ENCODE results near the gene DNMT3B.

DNMT3B gene

GRCh38 chr20:32819992-32820697 lies 58.0 kb downstream of the DNMT3B start:
- Histone ChIP-seq H3K27me3 (no peaks in the 10 kb centered on the region), H3K9me3 (no peaks in the 10 kb centered on the region), H3K4me1 (ENCODE audit: control insufficient read depth in 1 of 2, insufficient read depth in 1 of 2, low read depth in 1 of 2, low read length in 1 of 2) (peaks cover 44 to 48% of the 10 kb centered on the region in 2 experiments), H3K27ac (peak overlapping the region; percentile 91), H3K4me3 (ENCODE audit: low read depth in 1 of 2, low read length in 1 of 2) (peak overlapping the region; percentile 77 to 86), H3K36me3 (no peaks in the 10 kb centered on the region)
- TF ChIP-seq CTCF (IDR thresholded peaks at IDR 0.05), result peak; percentile 39

- Histone ChIP-seq H3K36me3 (no peaks in the 10 kb centered on the region), H3K4me1 (ENCODE audit: control insufficient read depth in 1 of 2, insufficient read depth in 1 of 2, low read depth in 1 of 2, low read length in 1 of 2) (peaks cover 44 to 48% of the 10 kb centered on the region in 2 experiments), H3K9me3 (no peaks in the 10 kb centered on the region), H3K4me3 (ENCODE audit: low read depth in 1 of 2, low read length in 1 of 2) (peak overlapping the region; percentile 77 to 86), H3K27me3 (no peaks in the 10 kb centered on the region), H3K27ac (peak overlapping the region; percentile 91)
- no peak for TF ChIP-seq CTCF (IDR thresholded peaks at IDR 0.05)
Measured at GRCh38 chr20:32820698-32821377, 58.7 kb downstream of the DNMT3B start.

GRCh38 chr20:32822225-32822624 lies 60.0 kb downstream of the DNMT3B start:
- Histone ChIP-seq H3K27me3 (no peaks in the 10 kb centered on the region), H3K4me3 (ENCODE audit: low read depth in 1 of 2, low read length in 1 of 2) (no peak overlapping the region), H3K36me3 (peaks cover 9% of the 10 kb centered on the region), H3K27ac (peak overlapping the region; percentile 91), H3K9me3 (no peaks in the 10 kb centered on the region), H3K4me1 (ENCODE audit: control insufficient read depth in 1 of 2, insufficient read depth in 1 of 2, low read depth in 1 of 2, low read length in 1 of 2) (peaks cover 44 to 48% of the 10 kb centered on the region in 2 experiments)
- no peak for TF ChIP-seq CTCF (IDR thresholded peaks at IDR 0.05)

- Histone ChIP-seq H3K27ac (peak overlapping the region; percentile 61), H3K9me3 (no peaks in the 10 kb centered on the region), H3K27me3 (no peaks in the 10 kb centered on the region), H3K4me1 (ENCODE audit: control insufficient read depth in 1 of 2, insufficient read depth in 1 of 2, low read depth in 1 of 2, low read length in 1 of 2) (peaks cover 44 to 48% of the 10 kb centered on the region in 2 experiments), H3K36me3 (peaks cover 17% of the 10 kb centered on the region), H3K4me3 (ENCODE audit: low read depth in 1 of 2, low read length in 1 of 2) (no peak overlapping the region)
- no peak for TF ChIP-seq CTCF (IDR thresholded peaks at IDR 0.05)
Measured at GRCh38 chr20:32823078-32823477, 60.9 kb downstream of the DNMT3B start.

- H3K4me1 ChIP-seq (ENCODE audit: control insufficient read depth in 1 of 2, insufficient read depth in 1 of 2, low read depth in 1 of 2, low read length in 1 of 2), result peaks cover 44 to 48% of the 10 kb centered on the region in 2 experiments
- H3K27ac ChIP-seq, result peak overlapping the region; percentile 61
- H3K4me3 ChIP-seq (ENCODE audit: low read depth in 1 of 2, low read length in 1 of 2), result no peak overlapping the region
- H3K27me3 ChIP-seq, result no peaks in the 10 kb centered on the region
- peaks cover 26% of the 10 kb centered on the region for H3K36me3 ChIP-seq
- no peaks in the 10 kb centered on the region for H3K9me3 ChIP-seq
- no peak for TF ChIP-seq CTCF (IDR thresholded peaks at IDR 0.05)
Measured at GRCh38 chr20:32823737-32824588, 61.8 kb downstream of the DNMT3B start.

Data from neutrophil (primary cell).